H1 (cell line): ENCODE data around the gene IFT81. TPM values are rescaled to one million over a fixed set of nuclear protein-coding genes. Genes with fewer than 3 reads are reported as not detected.

Source experiments
- CTCF ChIA-PET: fragments of 300-600 bp; sonication (Branson Sonifier 250); formaldehyde crosslinking; loops from one replicate; lab custom pipeline; 2021; ENCODE audit not compliant: partially characterized antibody; lab: Charles Lee
- POLR2A ChIA-PET: fragments of 300-600 bp; sonication (Branson Sonifier 250); formaldehyde crosslinking; loops from one replicate; lab custom pipeline; 2021; ENCODE audit warnings: inconsistent platforms; ENCODE audit not compliant: partially characterized antibody; lab: Charles Lee
- DNase-seq, 2 experiments: peaks; one replicate each; pipeline versions ENCODE4 v3.0.0 to v3.0.0-alpha.2; 2010 to 2022; ENCODE audit warnings: low spot score in 2 of 2, low read depth in 1 of 2, mixed read lengths in 1 of 2
- FAIRE-seq: peaks from 2 replicates; lab custom pipeline; 2011; peaks lifted over from hg19 to GRCh38; lab: Jason Lieb, UNC
- H2AFZ ChIP-seq: 2 replicates; pipeline ENCODE4 v1.8.1; 2012; ENCODE audit warnings: low read length, inconsistent platforms
- H2AK5ac ChIP-seq: 2 replicates; pipeline ENCODE4 v1.6.1; 2013; ENCODE audit warnings: low read depth, low read length
- H2BK120ac ChIP-seq: replicated peaks from 2 replicates; pipeline ENCODE3; 2013; ENCODE audit warnings: low read depth, low read length, inconsistent platforms
- H2BK12ac ChIP-seq: 2 replicates; pipeline ENCODE4 v1.6.1; 2013; ENCODE audit warnings: low read depth, low read length
- H2BK15ac ChIP-seq: 2 replicates; pipeline ENCODE4 v1.6.1; 2013; ENCODE audit warnings: low read length
- H2BK20ac ChIP-seq: 2 replicates; pipeline ENCODE4 v1.6.1; 2013; ENCODE audit warnings: low read length
- H2BK5ac ChIP-seq: 2 replicates; pipeline ENCODE4 v1.6.1; 2013; ENCODE audit warnings: low read depth, low read length
- H3K14ac ChIP-seq: 2 replicates; pipeline ENCODE4 v1.6.1; 2013; ENCODE audit warnings: inconsistent platforms; ENCODE audit not compliant: insufficient read length
- H3K18ac ChIP-seq: 2 replicates; pipeline ENCODE4 v1.6.1; 2013; ENCODE audit warnings: low read length; ENCODE audit errors: extremely low read depth
- H3K23ac ChIP-seq: 2 replicates; pipeline ENCODE4 v1.6.1; 2013; ENCODE audit warnings: inconsistent platforms; ENCODE audit not compliant: insufficient read length
- H3K23me2 ChIP-seq: 2 replicates; pipeline ENCODE4 v1.6.1; 2013; ENCODE audit warnings: low read depth, low read length
- H3K27ac ChIP-seq: 2 replicates; pipeline ENCODE4 v1.6.1; 2011; ENCODE audit warnings: low read depth, low read length, inconsistent platforms
- H3K27me3 ChIP-seq, 4 experiments: replicated peaks in 1 of 4; 1 replicate in 1 of 4; 2 replicates in 3 of 4; pipeline versions ENCODE4 v1.6.1 to v1.8.1; 2011 to 2013; ENCODE audit warnings: low read length in 3 of 4, mild to moderate bottlenecking in 3 of 4, inconsistent platforms in 2 of 4, mixed read lengths in 2 of 4, moderate library complexity in 1 of 4; ENCODE audit not compliant: control insufficient read depth in 3 of 4, insufficient read depth in 3 of 4; ENCODE audit errors: extremely low read depth in 1 of 4
- H3K36me3 ChIP-seq, 4 experiments: 2 replicates each; pipeline versions ENCODE4 v1.6.1 to v1.8.1; 2011 to 2013; ENCODE audit warnings: mild to moderate bottlenecking in 4 of 4, low read length in 3 of 4, moderate library complexity in 2 of 4, control low read depth in 1 of 4, inconsistent platforms in 1 of 4; ENCODE audit not compliant: insufficient read depth in 4 of 4, control insufficient read depth in 2 of 4
- H3K4ac ChIP-seq: replicated peaks from 2 replicates; pipeline ENCODE3; 2013; ENCODE audit warnings: low read length, low read depth, mixed read lengths, inconsistent platforms; ENCODE audit not compliant: insufficient read length
- H3K4me1 ChIP-seq, 4 experiments: replicated peaks in 1 of 4; 1 replicate in 1 of 4; 2 replicates in 3 of 4; pipeline versions ENCODE4 v1.6.1 to v1.8.1; 2011 to 2013; ENCODE audit warnings: low read length in 3 of 4, inconsistent platforms in 2 of 4, mixed read lengths in 1 of 4; ENCODE audit not compliant: insufficient read depth in 4 of 4, control insufficient read depth in 3 of 4
- H3K4me2 ChIP-seq, 2 experiments: 2 replicates each; pipeline versions ENCODE4 v1.6.1 to v1.8.1; 2011 to 2013; ENCODE audit warnings: low read depth in 2 of 2, low read length in 2 of 2, control low read depth in 1 of 2, inconsistent platforms in 1 of 2, mild to moderate bottlenecking in 1 of 2; ENCODE audit not compliant: insufficient read depth in 1 of 2
- H3K4me3 ChIP-seq, 4 experiments: fragments of 200-600, 300-600 bp in 1 of 4; sonication (generic), shearing (Covaris generic), sonication (Bioruptor Twin) in 1 of 4; 2 replicates each; pipeline versions ENCODE4 v1.5.1 to v1.8.1; 2011 to 2016; ENCODE audit warnings: low read length in 4 of 4, low read depth in 3 of 4, control low read depth in 2 of 4, inconsistent platforms in 2 of 4, mild to moderate bottlenecking in 2 of 4, mixed read lengths in 1 of 4, moderate library complexity in 1 of 4; ENCODE audit not compliant: insufficient read depth in 2 of 4; ENCODE audit errors: extremely low read depth in 1 of 4
- H3K56ac ChIP-seq: replicated peaks from 2 replicates; pipeline ENCODE3; 2013; ENCODE audit warnings: low read depth, mild to moderate bottlenecking, mixed read lengths, low read length, inconsistent platforms; ENCODE audit not compliant: insufficient read length
- H3K79me1 ChIP-seq: 2 replicates; pipeline ENCODE4 v1.6.1; 2013; ENCODE audit warnings: low read depth, low read length, control low read depth
- H3K79me2 ChIP-seq, 2 experiments: 2 replicates each; pipeline versions ENCODE4 v1.6.1 to v1.8.1; 2012 to 2013; ENCODE audit warnings: low read length in 2 of 2, mild to moderate bottlenecking in 2 of 2, inconsistent platforms in 1 of 2; ENCODE audit not compliant: insufficient read depth in 2 of 2, control insufficient read depth in 1 of 2
- H3K9ac ChIP-seq, 4 experiments: replicated peaks in 1 of 4; 1 replicate in 1 of 4; 2 replicates in 3 of 4; pipeline versions ENCODE4 v1.6.1 to v1.8.1; 2011 to 2013; ENCODE audit warnings: low read depth in 3 of 4, low read length in 3 of 4, control low read depth in 2 of 4, mild to moderate bottlenecking in 2 of 4, moderate library complexity in 2 of 4, inconsistent platforms in 1 of 4; ENCODE audit errors: extremely low read depth in 1 of 4
- H3K9me3 ChIP-seq, 2 experiments: 2 replicates each; pipeline versions ENCODE4 v1.6.1 to v1.8.1; 2012 to 2013; ENCODE audit warnings: mild to moderate bottlenecking in 2 of 2, moderate library complexity in 2 of 2, control low read depth in 1 of 2, inconsistent platforms in 1 of 2, low read depth in 1 of 2, low read length in 1 of 2, mixed read lengths in 1 of 2; ENCODE audit not compliant: insufficient read depth in 2 of 2
- H4K20me1 ChIP-seq, 2 experiments: replicated peaks in 1 of 2; 2 replicates each; pipeline versions ENCODE3 to v1.8.1; 2011 to 2013; ENCODE audit warnings: inconsistent platforms in 2 of 2, low read length in 2 of 2, mild to moderate bottlenecking in 1 of 2; ENCODE audit not compliant: insufficient read depth in 2 of 2, control insufficient read depth in 1 of 2
- H4K5ac ChIP-seq: 2 replicates; pipeline ENCODE4 v1.6.1; 2013; ENCODE audit warnings: low read length, low read depth, mixed read lengths, inconsistent platforms; ENCODE audit not compliant: insufficient read length
- H4K8ac ChIP-seq: 2 replicates; pipeline ENCODE4 v1.8.0; 2013; ENCODE audit warnings: mild to moderate bottlenecking, moderate library complexity, low read length, inconsistent platforms; ENCODE audit not compliant: insufficient read depth; ENCODE audit errors: extremely low read depth
- H4K91ac ChIP-seq: replicated peaks from 2 replicates; pipeline ENCODE3; 2013; ENCODE audit warnings: low read length, mixed read lengths, inconsistent platforms; ENCODE audit not compliant: insufficient read length
- MAX ChIP-seq: IDR thresholded peaks from 2 replicates; pipeline ENCODE4 v1.6.1; 2012; ENCODE audit warnings: inconsistent platforms
- PHF8 ChIP-seq: fragments of 200-600 bp; sonication (generic); conservative IDR thresholded peaks from 2 replicates; pipeline ENCODE4 v1.7.1; 2012; ENCODE audit warnings: low read depth, mild to moderate bottlenecking, inconsistent platforms, low read length, moderate library complexity
- POLR2A ChIP-seq, 2 experiments: IDR thresholded peaks; 1 replicate in 1 of 2; 2 replicates in 1 of 2; pipeline ENCODE4 v1.6.1; 2011; ENCODE audit warnings: low read depth in 2 of 2, low read length in 2 of 2, mild to moderate bottlenecking in 2 of 2; ENCODE audit errors: control extremely low read depth in 1 of 2
- YY1 ChIP-seq: IDR thresholded peaks from 2 replicates; pipeline ENCODE4 v1.6.1; 2011; ENCODE audit warnings: low read depth, mild to moderate bottlenecking, low read length
- WGBS, 2 experiments: shearing (Covaris generic) in 1 of 2; methylation state at CpG; one replicate each; pipeline versions ENCODE4 v1.1.6 to v1.1.7; 2013 to 2015; ENCODE audit warnings: low lambda C conversion rate in 2 of 2, mixed read lengths in 2 of 2, inconsistent platforms in 1 of 2, low coverage in 1 of 2, missing lambda C conversion rate in 1 of 2; ENCODE audit not compliant: insufficient replicate concordance in 2 of 2, insufficient coverage in 1 of 2, insufficient read length in 1 of 2; ENCODE audit errors: extremely low coverage in 1 of 2, missing lambda C conversion rate in 1 of 2; 5-methylcytosine and 5-hydroxymethylcytosine counted together
- polyA plus RNA-seq, 7 experiments: library from polyadenylated mRNA; depleted of rRNA in 3 of 7; stranded (reverse) in 5 of 7; unstranded in 2 of 7; fragments of >200 nt in 5 of 7; fragments of 200-250 nt in 2 of 7; gene quantifications; 1 replicate in 5 of 7; 2 replicates in 1 of 7; 4 replicates in 1 of 7; pipeline versions ENCODE4 v1.2.1 to v1.2.3, GENCODE V29; 2011 to 2013; ENCODE audit warnings: missing spikeins in 2 of 7, mixed read lengths in 2 of 7
- total RNA-seq: library from RNA; stranded (reverse); fragmentation: NEBNext Ultra II Directional; extraction: Animal tissue kit (Norgen Biotek cat#: 25700); gene quantifications from 2 replicates; pipeline ENCODE4 v1.2.1, GENCODE V29; 2021

The IFT81 gene
- total and polyA plus RNA-seq, 2 of the 8 experiments (the other 6 are each of a cell fraction or from before 2014, with no cell fraction given): 4.1 to 14.5 TPM

- H2BK120ac ChIP-seq: no peak overlapping the region
These were observed 44.4 kb upstream of the IFT81 start for GRCh38 chr12:110079477-110080400.

More at GRCh38 chr12:110079477-110080400, 44.4 kb upstream of the IFT81 start:
- Histone ChIP-seq H3K4me1 (no peaks in the 10 kb centered on the region), H4K91ac (no peak overlapping the region), H3K27ac (no peak overlapping the region), H3K27me3 (no peaks in the 10 kb centered on the region), H2BK20ac (no peak overlapping the region), H4K5ac (no peak overlapping the region)
- no peak for TF ChIP-seq PHF8
- TF ChIP-seq MAX: 0 out of 2 replicates have a peak, but pooled peaks have one; percentile 7
- TF ChIP-seq YY1: peak; percentile 75
- no peak for TF ChIP-seq POLR2A (IDR thresholded peaks at IDR 0.05; ENCODE audit: control extremely low read depth in 1 of 2, low read depth in 2 of 2, low read length in 2 of 2)
- TF ChIP-seq, all 59 proteins: peak for 2
- Histone ChIP-seq H3K79me1 (no peaks in the 10 kb centered on the region), H3K18ac (no peak overlapping the region), H2BK12ac (no peak overlapping the region), H2AFZ (peak overlapping the region; percentile 98), H3K4me3 (no peak overlapping the region), H3K9me3 (no peaks in the 10 kb centered on the region), H3K79me2 (no peaks in the 10 kb centered on the region), H3K9ac (no peak overlapping the region), H3K4ac (no peak overlapping the region), H3K23ac (no peak overlapping the region), H4K20me1 (no peaks in the 10 kb centered on the region), H3K36me3 (no peaks in the 10 kb centered on the region), H2AK5ac (no peak overlapping the region), H3K56ac (no peak overlapping the region), H4K8ac (no peak overlapping the region; the same call in 1 of the 2 replicates), H3K4me2 (no peak overlapping the region), H3K14ac (no peak overlapping the region), H3K23me2 (no peaks in the 10 kb centered on the region), H2BK15ac (no peak overlapping the region), H2BK5ac (no peak overlapping the region)
- WGBS, 2 experiments: 93% methylated on average over 24 of the region's 24 CpGs; no CpG with 5 or more reads in 1 of the 2 experiments
- FAIRE-seq (no peak), DNase-seq (no peak)
- CTCF ChIA-PET: interaction anchor here (0.6 to 1.9 kb wide), 4 partner anchors 13 to 232 kb away, joined by 3 to 5 read pairs (median 4); no protein-coding TSS in a partner anchor
- POLR2A ChIA-PET: interaction anchor here (0.9 kb wide), 1 partner anchor 292 kb away, joined by 3 read pairs; no protein-coding TSS in a partner anchor
